HEK293 (cell line): ENCODE data around the gene PTPRN2.

Experiments
- CTCF ChIA-PET: fragments of 350-600 bp; formaldehyde crosslinking; extraction: SDS; loops from one replicate; lab custom pipeline; 2021; ENCODE audit warnings: antibody characterized with exemption; lab: Yijun Ruan, JAX
- POLR2A ChIA-PET: fragments of 300-600 bp; formaldehyde crosslinking; extraction: SDS; loops from one replicate; lab custom pipeline; 2020; ENCODE audit warnings: antibody characterized with exemption, inconsistent platforms; lab: Yijun Ruan, JAX
- H3K27ac ChIP-seq: fragments of 200-500 bp; sonication (Bioruptor generic); 2 replicates; pipeline ENCODE4 v1.5.1; 2014; ENCODE audit warnings: low read depth, low read length, control low read depth, inconsistent platforms; ENCODE audit errors: extremely low read depth
- H3K36me3 ChIP-seq, 2 experiments: fragments of 200-500 bp in 1 of 2; sonication (Bioruptor generic) in 1 of 2; 1 replicate in 1 of 2; 2 replicates in 1 of 2; pipeline ENCODE4 v1.5.1; 2014 to 2017; ENCODE audit warnings: inconsistent platforms in 2 of 2, low read length in 2 of 2; ENCODE audit not compliant: control insufficient read depth in 2 of 2, insufficient read depth in 1 of 2
- H3K4me1 ChIP-seq: fragments of 200-500 bp; sonication (Bioruptor generic); 2 replicates; pipeline ENCODE4 v1.5.1; 2014; ENCODE audit warnings: mild to moderate bottlenecking, low read length, inconsistent platforms; ENCODE audit not compliant: control insufficient read depth, insufficient read depth
- H3K4me3 ChIP-seq: 2 replicates; pipeline ENCODE4 v1.5.1; 2011; ENCODE audit warnings: low read depth, mild to moderate bottlenecking, control low read depth, low read length, moderate library complexity
- H3K9me3 ChIP-seq: fragments of 200-500 bp; sonication (Bioruptor generic); 2 replicates; pipeline ENCODE4 v1.5.1; 2014; ENCODE audit warnings: low read depth, low read length, inconsistent platforms; ENCODE audit not compliant: control insufficient read depth, insufficient read depth
- KLF9 ChIP-seq: fragments of 450-650 bp; formaldehyde crosslinking; IDR thresholded peaks from 2 replicates; pipeline ENCODE4 v1.5.1; 2016; ENCODE audit warnings: missing biosample characterization, missing genetic modification characterization, low read depth
- MEIS1 ChIP-seq: sonication (generic); formaldehyde crosslinking; IDR thresholded peaks from 2 replicates; pipeline ENCODE4 v1.8.1; 2022; ENCODE audit warnings: missing genetic modification reagents, mild to moderate bottlenecking, borderline replicate concordance
- ZBTB1 ChIP-seq: fragments of 450-650 bp; formaldehyde crosslinking; IDR thresholded peaks from 2 replicates; pipeline ENCODE4 v1.5.1; 2016; ENCODE audit warnings: missing biosample characterization, missing genetic modification characterization
- ZBTB26 ChIP-seq: fragments of 450-650 bp; formaldehyde crosslinking; optimal IDR thresholded peaks from 2 replicates; pipeline ENCODE3; 2016; ENCODE audit warnings: missing biosample characterization, mild to moderate bottlenecking, missing genetic modification characterization
- ZBTB48 ChIP-seq: fragments of 450-650 bp; formaldehyde crosslinking; IDR thresholded peaks from 2 replicates; pipeline ENCODE4 v1.5.1; 2016; ENCODE audit warnings: missing biosample characterization, missing genetic modification characterization
- ZNF18 ChIP-seq: fragments of 450-650 bp; formaldehyde crosslinking; IDR thresholded peaks from 2 replicates; pipeline ENCODE4 v1.5.1; 2016; ENCODE audit warnings: missing biosample characterization, missing genetic modification characterization
- ZNF280D ChIP-seq: fragments of 450-650 bp; formaldehyde crosslinking; IDR thresholded peaks from 2 replicates; pipeline ENCODE4 v1.5.1; 2016; ENCODE audit warnings: missing biosample characterization, missing genetic modification characterization
- ZNF335 ChIP-seq: fragments of 450-650 bp; formaldehyde crosslinking; conservative IDR thresholded peaks from 2 replicates; pipeline ENCODE4 v1.5.1; 2016; ENCODE audit warnings: missing biosample characterization, missing genetic modification characterization
- ZNF366 ChIP-seq: fragments of 450-650 bp; formaldehyde crosslinking; conservative IDR thresholded peaks from 2 replicates; pipeline ENCODE4 v1.5.1; 2016; ENCODE audit warnings: missing biosample characterization, missing genetic modification characterization
- ZNF391 ChIP-seq: fragments of 450-650 bp; formaldehyde crosslinking; IDR thresholded peaks from 2 replicates; pipeline ENCODE4 v1.5.1; 2016; ENCODE audit warnings: low read depth, missing biosample characterization, missing genetic modification characterization, borderline replicate concordance
- ZNF449 ChIP-seq: fragments of 450-650 bp; formaldehyde crosslinking; IDR thresholded peaks from 2 replicates; pipeline ENCODE4 v1.5.1; 2017; ENCODE audit warnings: missing biosample characterization, mild to moderate bottlenecking, missing genetic modification characterization, moderate library complexity
- ZNF513 ChIP-seq: fragments of 450-650 bp; IDR thresholded peaks from 2 replicates; pipeline ENCODE4 v1.5.1; 2018; ENCODE audit warnings: missing biosample characterization, missing genetic modification characterization
- ZNF555 ChIP-seq: fragments of 450-650 bp; formaldehyde crosslinking; conservative IDR thresholded peaks from 2 replicates; pipeline ENCODE4 v1.5.1; 2017; ENCODE audit warnings: missing biosample characterization, mild to moderate bottlenecking, missing genetic modification characterization, inconsistent platforms
- ZNF658 ChIP-seq: fragments of 450-650 bp; formaldehyde crosslinking; IDR thresholded peaks from 2 replicates; pipeline ENCODE4; 2016; ENCODE audit warnings: missing biosample characterization, missing genetic modification characterization
- ZNF670 ChIP-seq: fragments of 450-650 bp; formaldehyde crosslinking; IDR thresholded peaks from 2 replicates; pipeline ENCODE4 v1.5.1; 2016; ENCODE audit warnings: missing biosample characterization, missing genetic modification characterization, low read depth
- ZNF704 ChIP-seq: fragments of 450-650 bp; formaldehyde crosslinking; IDR thresholded peaks from 2 replicates; pipeline ENCODE4 v1.5.1; 2016; ENCODE audit warnings: missing biosample characterization, missing genetic modification characterization

Gene PTPRN2

GRCh38 chr7:158596309-158596708 is 8.7 kb upstream of the PTPRN2 start (continued):
- TF ChIP-seq ZBTB26 (tag by site-specific recombination) (no peak), ZNF670 (tag by site-specific recombination) (no peak)

GRCh38 chr7:158595068-158595467 is 7.4 kb upstream of the PTPRN2 start:
- POLR2A ChIA-PET, result no interaction called here
- no peaks in the 10 kb centered on the region for H3K9me3 ChIP-seq
- TF ChIP-seq MEIS1 (CRISPR knock-in tag), result no peak
- no peak for TF ChIP-seq ZNF658 (tag by site-specific recombination)
- TF ChIP-seq ZNF335, result no peak
- TF ChIP-seq ZBTB1 (tag by site-specific recombination), result no peak
- no peak for TF ChIP-seq ZNF391 (tag by site-specific recombination)
- TF ChIP-seq ZNF555, result no peak
- H3K27ac ChIP-seq, result no peak overlapping the region
- no peak overlapping the region for H3K4me3 ChIP-seq
- CTCF ChIA-PET, result no interaction called here
- H3K4me1 ChIP-seq, result no peaks in the 10 kb centered on the region
- H3K36me3 ChIP-seq, result peaks cover 0 to under 1% of the 10 kb centered on the region in 2 experiments; a peak in 1 of 3 replicates

GRCh38 chr7:158592541-158592940 is 4.9 kb upstream of the PTPRN2 start:
- ChIA-PET POLR2A (no interaction called here), CTCF (no interaction called here)
- TF ChIP-seq ZNF704 (tag by site-specific recombination), result no peak
- TF ChIP-seq ZBTB48 (tag by site-specific recombination), result no peak
- TF ChIP-seq ZNF366 (tag by site-specific recombination), result no peak
- TF ChIP-seq ZNF449 (tag by site-specific recombination), result no peak
- no peak for TF ChIP-seq ZNF18 (tag by site-specific recombination)
- TF ChIP-seq ZNF513 (tag by site-specific recombination), result no peak
- no peak for TF ChIP-seq ZNF280D (tag by site-specific recombination)
- no peak for TF ChIP-seq KLF9 (tag by site-specific recombination)
- H3K36me3 ChIP-seq, result no peaks in the 10 kb centered on the region
- H3K27ac ChIP-seq, result no peak overlapping the region
- H3K4me1 ChIP-seq, result no peaks in the 10 kb centered on the region
- no peak overlapping the region for H3K4me3 ChIP-seq
- no peaks in the 10 kb centered on the region for H3K9me3 ChIP-seq
